BJ (cell line): ENCODE results near the gene PRICKLE3. TPM values are rescaled to one million over a fixed set of nuclear protein-coding genes. Genes with fewer than 3 reads are reported as not detected.
"Not testable (repeated sequence)": the region's sequence is repeated elsewhere in the genome, so short reads cannot be mapped to it uniquely, and the experiment has no call there.

Experiments
- CTCF ChIA-PET: fragments of 350-600 bp; formaldehyde crosslinking; extraction: SDS; loops from one replicate; lab custom pipeline; 2021; ENCODE audit warnings: antibody characterized with exemption, inconsistent platforms; lab: Yijun Ruan, JAX
- POLR2A ChIA-PET: fragments of 300-600 bp; sonication (Branson Sonifier 250); formaldehyde crosslinking; extraction: SDS; loops from one replicate; lab custom pipeline; 2021; ENCODE audit warnings: antibody characterized with exemption; lab: Charles Lee
- DNase-seq: peaks from one replicate; pipeline ENCODE4 v3.0.0-alpha.2; 2011; ENCODE audit warnings: low read depth
- H3K27me3 ChIP-seq: 2 replicates; pipeline ENCODE4 v1.6.0; 2011; ENCODE audit warnings: low read length; ENCODE audit not compliant: control insufficient read depth, insufficient read depth
- H3K36me3 ChIP-seq: 2 replicates; pipeline ENCODE4 v1.5.1; 2011; ENCODE audit warnings: low read length; ENCODE audit not compliant: control insufficient read depth, insufficient read depth
- H3K4me3 ChIP-seq: 2 replicates; pipeline ENCODE4 v1.5.1; 2011; ENCODE audit warnings: low read depth, mild to moderate bottlenecking, control low read depth, low read length
- polyA plus RNA-seq: library from polyadenylated mRNA; depleted of rRNA; stranded (reverse); fragments of >200 nt; gene quantifications from 2 replicates; pipeline ENCODE4 v1.2.3, GENCODE V29; 2011
- TF ChIP-seq, protein P1 (sequence below): IDR thresholded peaks from 2 replicates; pipeline ENCODE4 v1.5.1; 2011; ENCODE audit warnings: low read depth, mild to moderate bottlenecking, control low read depth, inconsistent platforms, low read length, moderate library complexity; ENCODE audit not compliant: insufficient read depth

Gene PRICKLE3
- polyA plus RNA-seq, 1 experiment = 6.9 TPM

DNA sequence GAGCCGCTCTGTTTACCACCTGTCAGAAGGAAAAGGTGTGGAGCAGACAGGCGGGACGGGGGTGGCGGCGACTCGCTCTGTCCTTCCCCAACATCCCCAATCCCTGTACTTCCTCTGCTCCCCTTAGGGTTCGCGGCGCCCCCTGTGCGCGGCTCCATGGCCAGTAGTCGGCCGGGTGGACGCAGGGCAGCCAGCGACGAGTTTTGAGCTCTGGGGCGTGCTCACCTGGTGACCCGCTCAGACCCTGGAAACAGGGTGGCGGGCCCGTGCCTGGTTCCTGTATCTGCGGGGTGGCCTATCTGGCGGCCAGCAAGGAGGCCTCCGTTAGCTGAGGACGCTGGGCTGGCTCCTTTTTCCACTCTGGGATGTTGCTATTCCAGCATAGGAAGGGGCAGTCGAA is 29.0 kb downstream of the PRICKLE3 start:
- TF ChIP-seq, protein P1, sequence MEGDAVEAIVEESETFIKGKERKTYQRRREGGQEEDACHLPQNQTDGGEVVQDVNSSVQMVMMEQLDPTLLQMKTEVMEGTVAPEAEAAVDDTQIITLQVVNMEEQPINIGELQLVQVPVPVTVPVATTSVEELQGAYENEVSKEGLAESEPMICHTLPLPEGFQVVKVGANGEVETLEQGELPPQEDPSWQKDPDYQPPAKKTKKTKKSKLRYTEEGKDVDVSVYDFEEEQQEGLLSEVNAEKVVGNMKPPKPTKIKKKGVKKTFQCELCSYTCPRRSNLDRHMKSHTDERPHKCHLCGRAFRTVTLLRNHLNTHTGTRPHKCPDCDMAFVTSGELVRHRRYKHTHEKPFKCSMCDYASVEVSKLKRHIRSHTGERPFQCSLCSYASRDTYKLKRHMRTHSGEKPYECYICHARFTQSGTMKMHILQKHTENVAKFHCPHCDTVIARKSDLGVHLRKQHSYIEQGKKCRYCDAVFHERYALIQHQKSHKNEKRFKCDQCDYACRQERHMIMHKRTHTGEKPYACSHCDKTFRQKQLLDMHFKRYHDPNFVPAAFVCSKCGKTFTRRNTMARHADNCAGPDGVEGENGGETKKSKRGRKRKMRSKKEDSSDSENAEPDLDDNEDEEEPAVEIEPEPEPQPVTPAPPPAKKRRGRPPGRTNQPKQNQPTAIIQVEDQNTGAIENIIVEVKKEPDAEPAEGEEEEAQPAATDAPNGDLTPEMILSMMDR = no peak
- CTCF ChIA-PET = interaction anchor here (0.8 kb wide), 1 partner anchor 9 kb away, joined by 3 read pairs; no protein-coding TSS in a partner anchor

DNA sequence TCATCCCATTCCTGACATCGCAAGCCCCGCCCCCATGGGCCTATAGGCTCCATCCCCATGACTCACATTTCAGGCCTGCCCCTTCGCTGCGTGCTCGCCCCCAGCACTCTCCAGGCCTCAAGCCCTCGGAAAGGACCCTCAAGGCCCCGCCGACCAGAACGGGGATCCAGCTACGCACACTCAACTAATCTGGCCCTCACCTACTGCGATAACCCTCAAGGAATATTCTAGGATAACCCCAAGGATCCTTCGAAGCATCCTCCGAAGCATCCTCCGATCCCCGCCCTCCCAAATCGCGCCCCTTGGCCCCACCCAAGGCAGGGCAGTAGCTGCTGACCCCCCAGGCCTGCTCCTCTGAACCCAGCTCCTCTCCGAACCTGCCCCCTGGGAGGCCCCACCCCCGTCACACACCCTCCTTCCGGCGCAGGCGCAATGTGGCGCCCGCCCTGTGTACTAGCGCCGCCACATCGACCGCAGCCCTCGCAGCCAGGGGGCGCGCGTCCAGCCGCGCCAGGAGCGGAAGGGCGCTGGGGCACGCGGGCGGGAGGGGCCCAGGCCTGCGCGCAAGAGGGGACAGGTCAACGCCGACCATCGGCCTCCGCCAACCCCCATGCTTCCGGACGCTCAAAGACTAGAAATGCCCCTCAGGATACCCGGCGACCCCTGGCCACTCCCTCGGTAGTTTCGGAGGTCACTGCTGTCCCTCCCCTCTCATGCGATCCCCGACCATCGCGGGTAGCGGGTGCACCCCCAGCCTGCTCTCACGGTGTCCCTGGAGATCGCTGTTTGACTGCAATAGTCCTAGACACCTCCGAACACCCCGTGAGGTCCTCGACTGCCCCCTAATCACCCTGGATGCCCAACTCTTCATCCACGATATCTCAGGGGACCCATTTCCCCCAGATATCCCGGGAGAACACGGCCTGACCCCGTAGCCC is 30.0 kb downstream of the PRICKLE3 start:
- DNase-seq = peak; percentile 23
- Histone ChIP-seq H3K27me3 (no peaks in the 10 kb centered on the region), H3K36me3 (no peaks in the 10 kb centered on the region), H3K4me3 (peak overlapping the region; percentile 58)
- TF ChIP-seq, protein P1 = peak; percentile 61
- POLR2A ChIA-PET = interaction anchor here (0.6 to 0.7 kb wide), 2 partner anchors 235 to 419 kb away, joined by 3 to 9 read pairs; no protein-coding TSS in a partner anchor
- CTCF ChIA-PET = interaction anchor here (1.0 to 1.4 kb wide), 3 partner anchors 14 to 36 kb away, joined by 4 read pairs; no protein-coding TSS in a partner anchor

More for the DNA sequence above, 29.0 kb downstream of the PRICKLE3 start:
- Histone ChIP-seq H3K36me3 (no peaks in the 10 kb centered on the region), H3K27me3 (no peaks in the 10 kb centered on the region), H3K4me3 (no peak overlapping the region)
- no peak for DNase-seq
- POLR2A ChIA-PET = no interaction called here

DNA sequence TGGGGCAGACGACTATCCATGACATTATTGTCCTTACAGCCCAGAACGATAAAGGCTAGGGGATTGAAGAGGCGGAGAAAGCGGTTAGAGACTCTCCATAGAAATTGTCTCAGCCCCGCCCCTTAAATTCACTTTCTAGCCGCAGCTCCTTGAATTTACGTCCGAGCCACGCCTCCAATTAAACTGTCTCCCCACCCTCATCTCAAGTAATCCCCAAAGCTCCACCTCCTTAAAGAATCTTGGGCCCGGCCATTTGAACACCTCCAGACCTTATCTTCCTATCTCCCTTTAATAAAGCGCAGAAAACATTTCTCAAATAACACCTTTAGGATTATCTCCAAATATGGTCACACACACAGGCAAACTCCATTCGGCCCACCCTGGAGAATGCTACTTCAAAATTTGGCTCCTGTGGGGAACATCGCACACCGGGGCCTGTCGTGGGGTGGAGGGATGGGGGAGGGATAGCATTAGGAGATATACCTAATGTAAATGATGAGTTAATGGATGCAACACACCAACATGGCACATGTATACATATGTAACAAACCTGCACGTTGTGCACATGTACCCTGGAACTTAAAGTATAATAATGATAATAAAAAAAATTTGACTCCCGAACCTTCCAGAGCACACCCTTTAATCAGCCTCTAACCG is 30.8 kb downstream of the PRICKLE3 start:
- TF ChIP-seq, protein P1 = no peak
- ChIA-PET CTCF (interaction anchor here (0.6 to 1.4 kb wide), 4 partner anchors 13 to 846 kb away, joined by 3 to 4 read pairs (median 4); no protein-coding TSS in a partner anchor), POLR2A (interaction anchor here (0.6 to 0.7 kb wide), 2 partner anchors 234 to 418 kb away, joined by 3 to 9 read pairs; no protein-coding TSS in a partner anchor)
- H3K36me3 ChIP-seq = no peaks in the 10 kb centered on the region
- no peaks in the 10 kb centered on the region for H3K27me3 ChIP-seq
- DNase-seq = no peak
- peak overlapping the region; percentile 32 for H3K4me3 ChIP-seq

DNA sequence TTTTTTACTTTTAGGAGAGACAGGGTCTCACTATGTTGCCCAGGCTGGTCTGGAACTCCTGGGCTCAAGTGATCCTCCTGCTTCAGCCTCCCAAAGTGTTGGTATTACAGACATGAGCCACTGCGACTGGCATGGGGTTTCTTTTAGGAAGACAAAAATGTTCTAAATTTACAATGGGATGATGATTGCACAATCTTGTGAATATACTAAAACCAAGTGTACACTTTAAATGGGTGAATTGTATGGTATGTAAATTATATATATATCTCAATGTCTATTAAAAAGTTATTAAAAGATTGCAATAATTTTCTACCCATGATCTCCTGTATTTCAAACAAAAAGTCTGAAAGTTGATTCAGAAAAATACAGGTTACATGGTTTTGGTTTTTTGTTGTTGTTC is 32.7 kb downstream of the PRICKLE3 start:
- POLR2A ChIA-PET = no interaction called here
- Histone ChIP-seq H3K36me3 (no peaks in the 10 kb centered on the region), H3K4me3 (no peak overlapping the region), H3K27me3 (no peaks in the 10 kb centered on the region)
- TF ChIP-seq, protein P1 = no peak
- no peak for DNase-seq
- CTCF ChIA-PET = no interaction called here

DNA sequence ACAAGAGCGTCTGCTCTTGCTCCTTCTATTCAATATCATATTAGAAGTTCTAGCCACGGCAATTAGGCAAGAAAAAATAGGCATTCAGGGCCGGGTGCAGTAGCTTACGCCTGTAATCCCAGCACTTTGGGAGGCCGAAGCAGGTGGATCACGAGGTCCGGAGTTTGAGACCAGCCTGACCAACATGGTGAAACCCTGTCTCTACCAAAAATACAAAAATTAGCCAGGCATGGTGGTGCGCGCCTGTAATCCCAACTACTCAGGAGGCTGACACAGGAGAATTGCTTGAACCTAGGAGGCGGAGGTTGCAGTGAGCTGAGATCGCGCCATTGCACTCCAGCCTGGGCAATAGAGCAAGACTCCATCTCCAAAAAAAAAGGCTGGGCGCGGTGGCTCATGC is 36.9 kb downstream of the PRICKLE3 start:
- H3K27me3 ChIP-seq, DNase-seq, H3K4me3 ChIP-seq, H3K36me3 ChIP-seq, CTCF ChIA-PET, POLR2A ChIA-PET: not testable (repeated sequence)

DNA sequence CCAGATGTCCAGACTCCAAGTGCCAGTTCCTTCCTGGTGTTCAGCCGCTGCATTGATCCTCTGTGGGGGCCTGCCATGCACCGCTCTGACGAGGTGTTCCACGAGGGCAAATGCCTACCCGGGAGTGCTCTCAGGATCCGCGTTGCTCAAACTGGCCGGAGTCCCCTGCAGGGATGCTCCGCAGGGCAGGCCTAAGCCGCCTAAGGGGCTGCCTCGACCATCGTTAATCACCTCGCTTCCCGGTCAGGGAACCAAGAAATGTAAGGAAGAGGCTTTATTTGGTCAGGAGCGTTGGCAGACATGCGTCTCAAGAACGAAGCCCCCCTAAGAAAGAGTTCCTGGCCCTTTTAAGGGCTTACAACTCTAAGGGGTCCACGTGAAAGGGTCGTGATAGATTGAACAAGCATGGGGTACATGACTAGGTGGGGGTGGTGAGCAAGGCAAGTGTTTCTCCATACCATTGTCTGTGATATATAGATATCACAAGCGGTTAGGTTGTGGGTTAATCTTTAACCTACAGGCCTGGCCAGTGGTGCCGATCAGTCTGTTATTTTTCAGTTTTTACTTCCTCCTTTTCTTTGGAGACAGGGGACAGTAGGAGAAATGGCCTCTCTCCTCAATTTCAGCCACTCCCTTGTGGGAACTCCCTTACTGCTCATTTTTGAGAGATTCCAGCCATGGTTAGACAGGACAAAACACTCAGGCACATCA is 37.6 kb downstream of the PRICKLE3 start:
- POLR2A ChIA-PET, DNase-seq, H3K27me3 ChIP-seq, H3K4me3 ChIP-seq, CTCF ChIA-PET, H3K36me3 ChIP-seq: not testable (repeated sequence)
